ENCODE data around the gene GPR42.
"Not testable (repeated sequence)": the region's sequence is repeated elsewhere in the genome, so short reads cannot be mapped to it uniquely, and the experiment has no call there.

Gene GPR42

DNA sequence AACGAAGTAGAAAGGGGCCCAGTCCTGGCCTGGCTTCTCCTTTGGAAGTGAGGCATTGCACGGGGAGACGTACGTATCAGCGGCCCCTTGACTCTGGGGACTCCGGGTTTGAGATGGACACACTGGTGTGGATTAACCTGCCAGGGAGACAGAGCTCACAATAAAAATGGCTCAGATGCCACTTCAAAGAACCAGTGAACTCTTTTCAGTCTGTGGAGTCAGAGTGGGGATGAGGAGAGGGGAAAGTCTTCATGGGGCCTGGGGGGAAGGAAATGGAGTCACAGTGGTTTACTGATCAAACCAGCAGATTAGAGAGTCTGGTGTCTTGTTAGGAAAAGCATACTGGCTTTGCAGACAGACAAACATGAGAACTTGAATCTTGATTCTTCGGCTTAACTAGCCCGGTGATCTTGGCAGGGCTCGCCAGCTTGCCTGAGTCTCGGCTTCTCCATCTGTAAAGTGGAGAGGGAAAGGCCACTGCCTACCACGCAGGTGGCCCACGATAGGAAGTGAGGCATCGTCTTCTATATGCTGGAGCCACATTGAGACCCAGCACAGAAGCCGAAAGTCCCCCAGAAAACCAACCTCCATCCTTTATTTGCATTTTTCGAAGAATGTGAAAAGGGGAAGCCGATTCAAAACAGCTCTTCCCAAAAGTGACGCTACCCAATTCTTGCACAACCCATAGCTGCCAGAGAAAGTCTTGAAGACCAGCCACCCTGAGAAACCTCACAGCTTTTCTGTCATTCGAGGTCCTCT lies 23.5 kb upstream of the GPR42 start, which contains the start of gene FFAR1:
Gene FFAR1 (plus strand): TSS at position 732 of the 759 bp plus-strand sequence. CDS start 3,650 bp downstream, outside the sequence.
- no peak for DNase-seq

DNA sequence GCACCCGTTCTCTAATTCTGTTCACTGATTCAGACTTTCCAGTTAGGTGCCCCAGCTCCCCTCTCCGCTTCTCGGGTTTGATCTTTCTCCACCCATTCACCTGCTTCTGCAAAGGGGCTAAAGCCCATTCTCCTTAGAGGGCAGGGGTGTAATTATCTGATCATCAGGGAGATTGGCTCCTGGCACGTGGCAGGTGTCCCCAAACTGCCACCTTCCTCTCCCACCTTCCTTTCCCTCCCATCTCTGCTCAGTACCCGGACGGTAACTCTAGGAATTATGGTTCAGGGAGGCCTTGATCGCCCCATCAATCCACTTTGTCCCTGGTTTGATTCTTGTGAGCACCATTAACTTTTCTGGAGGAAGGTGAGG lies 23.0 kb upstream of the GPR42 start:
- DNase-seq = no peak

DNA sequence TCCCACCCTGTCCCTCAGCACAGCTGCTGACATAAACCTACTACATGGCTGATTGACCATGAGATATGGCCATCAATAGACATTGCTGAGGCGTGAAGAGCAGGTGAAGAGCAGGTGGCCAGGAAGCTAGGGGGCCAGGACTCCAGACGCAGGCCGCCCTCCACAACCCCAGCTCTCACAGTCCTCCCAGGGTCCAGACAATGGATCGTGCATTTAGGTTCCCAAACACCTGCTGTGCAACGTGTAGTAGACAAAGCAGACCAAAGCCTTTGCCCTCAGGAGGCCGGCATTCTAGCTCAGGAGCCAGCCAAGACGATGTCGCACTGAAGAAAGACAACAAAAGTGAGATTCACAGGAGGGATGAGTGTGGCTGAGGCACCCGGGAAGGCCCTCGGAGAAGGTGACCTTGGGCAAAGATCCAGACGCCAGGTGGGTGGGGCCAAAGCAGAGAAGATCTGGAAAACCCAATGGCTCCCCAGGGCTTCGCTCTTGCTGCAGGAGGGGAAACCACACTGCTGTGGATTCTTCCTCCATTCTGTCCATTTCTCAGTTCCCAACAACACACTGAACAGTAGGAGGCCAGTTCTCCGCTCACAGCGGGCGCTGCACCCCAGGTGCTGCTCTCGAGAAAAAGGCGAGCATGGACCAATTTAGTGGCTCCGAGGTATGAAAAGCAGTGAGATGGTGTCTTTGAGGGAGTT lies 21.8 kb upstream of the GPR42 start:
- no peak for DNase-seq

DNA sequence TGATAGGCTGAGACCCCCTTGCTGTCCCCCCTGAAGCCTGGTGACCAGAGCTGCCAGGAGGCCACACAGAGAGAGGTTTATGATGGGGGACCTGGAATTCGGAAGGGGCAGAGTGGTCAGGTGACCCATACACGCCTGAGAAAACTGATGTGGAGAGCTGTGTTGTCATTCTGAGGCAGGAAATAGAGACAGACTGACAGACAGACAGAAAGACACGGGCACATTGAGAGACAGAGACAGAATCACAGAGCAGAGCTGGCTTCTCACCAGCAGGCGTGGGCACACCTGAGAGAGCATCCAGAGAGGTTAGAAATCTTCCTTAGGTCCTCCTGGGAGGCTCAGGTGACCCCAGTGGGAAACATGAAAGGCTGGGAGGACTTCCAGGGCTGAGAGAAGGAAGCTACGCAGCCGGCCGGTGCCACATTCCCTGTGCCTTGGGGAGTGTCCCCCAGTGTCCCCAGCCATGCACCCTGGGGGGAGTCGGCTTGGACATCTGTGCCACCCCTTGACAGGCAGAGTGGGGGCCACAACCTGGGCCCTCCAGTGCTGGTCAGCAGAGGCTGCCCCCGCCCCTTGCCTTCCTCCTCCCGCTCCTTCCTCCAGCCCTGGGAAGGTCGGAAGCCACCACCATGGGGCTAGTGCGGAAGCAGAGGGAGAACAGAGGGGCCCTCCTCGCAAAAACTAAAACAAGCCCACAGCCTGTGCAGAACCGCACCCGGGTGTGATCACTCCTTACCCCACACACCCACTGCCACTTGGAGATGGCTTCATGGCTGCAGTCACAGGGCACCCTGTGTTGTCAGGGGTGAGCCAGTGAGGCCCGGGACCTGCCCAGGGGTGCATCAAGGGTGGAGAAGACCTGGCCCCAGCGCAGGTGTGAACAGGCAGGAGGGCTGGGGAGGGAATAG lies 21.0 kb upstream of the GPR42 start:
- no peak for DNase-seq

- no peak for DNase-seq
Observed at GRCh38 chr19:35350591-35350990, 20.3 kb upstream of the GPR42 start.

- no peak for DNase-seq
Observed at GRCh38 chr19:35351411-35352176, 19.3 kb upstream of the GPR42 start.

GRCh38 chr19:35352177-35352447 lies 18.8 kb upstream of the GPR42 start:
- DNase-seq = no peak

- DNase-seq = no peak
Observed at GRCh38 chr19:35352448-35353304, 18.2 kb upstream of the GPR42 start.

- no peak for DNase-seq
Observed at GRCh38 chr19:35353635-35354034, 17.2 kb upstream of the GPR42 start.

- no peak for DNase-seq
Observed at GRCh38 chr19:35354898-35355297, 16.0 kb upstream of the GPR42 start.

DNA sequence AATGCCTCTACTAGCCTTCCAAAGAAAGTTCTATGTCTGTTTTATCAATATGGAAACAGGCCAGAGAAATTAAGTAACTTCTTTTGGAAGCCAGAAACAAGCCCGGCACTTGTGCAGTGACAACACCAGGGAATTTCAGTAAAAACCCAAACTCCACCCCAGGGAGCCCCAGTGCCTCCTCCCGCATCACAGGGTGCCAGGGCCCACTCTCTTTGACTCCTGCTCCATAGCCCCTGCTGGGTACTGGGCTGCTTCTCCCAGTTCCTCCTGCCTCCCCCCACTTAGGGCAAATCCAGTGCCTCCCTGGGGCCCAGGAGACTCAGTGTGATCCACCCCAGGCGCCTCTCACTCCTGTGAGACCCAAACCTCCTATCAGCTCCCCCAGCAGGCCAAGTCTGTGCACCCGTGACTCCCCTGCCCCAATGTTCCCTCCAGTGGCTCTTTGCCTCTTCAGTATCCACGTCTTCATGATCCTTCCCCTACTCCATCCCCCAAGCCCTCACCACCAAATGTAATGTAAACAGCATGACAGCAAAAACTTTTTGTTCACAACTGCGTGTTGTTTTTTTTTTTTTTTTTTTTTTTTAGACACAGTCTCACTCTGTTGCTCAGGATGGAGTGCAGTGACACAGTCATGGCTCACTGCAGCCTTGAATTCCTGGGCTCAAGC lies 14.9 kb upstream of the GPR42 start:
- DNase-seq = no peak

GRCh38 chr19:35357867-35358573 lies 12.8 kb upstream of the GPR42 start, which contains the start of gene FFAR3:
TSS of gene FFAR3 (plus strand) at chr19:35358460. CDS start at chr19:35358891, 431 bp downstream.
- no peak for DNase-seq

DNA sequence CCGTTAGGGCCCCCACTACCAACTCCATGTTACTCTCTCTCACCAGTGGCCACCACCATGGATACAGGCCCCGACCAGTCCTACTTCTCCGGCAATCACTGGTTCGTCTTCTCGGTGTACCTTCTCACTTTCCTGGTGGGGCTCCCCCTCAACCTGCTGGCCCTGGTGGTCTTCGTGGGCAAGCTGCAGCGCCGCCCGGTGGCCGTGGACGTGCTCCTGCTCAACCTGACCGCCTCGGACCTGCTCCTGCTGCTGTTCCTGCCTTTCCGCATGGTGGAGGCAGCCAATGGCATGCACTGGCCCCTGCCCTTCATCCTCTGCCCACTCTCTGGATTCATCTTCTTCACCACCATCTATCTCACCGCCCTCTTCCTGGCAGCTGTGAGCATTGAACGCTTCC lies 12.0 kb upstream of the GPR42 start:
- not testable (repeated sequence) for DNase-seq

DNA sequence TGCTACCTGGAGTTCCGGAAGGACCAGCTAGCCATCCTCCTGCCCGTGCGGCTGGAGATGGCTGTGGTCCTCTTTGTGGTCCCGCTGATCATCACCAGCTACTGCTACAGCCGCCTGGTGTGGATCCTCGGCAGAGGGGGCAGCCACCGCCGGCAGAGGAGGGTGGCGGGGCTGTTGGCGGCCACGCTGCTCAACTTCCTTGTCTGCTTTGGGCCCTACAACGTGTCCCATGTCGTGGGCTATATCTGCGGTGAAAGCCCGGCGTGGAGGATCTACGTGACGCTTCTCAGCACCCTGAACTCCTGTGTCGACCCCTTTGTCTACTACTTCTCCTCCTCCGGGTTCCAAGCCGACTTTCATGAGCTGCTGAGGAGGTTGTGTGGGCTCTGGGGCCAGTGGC lies 11.5 kb upstream of the GPR42 start:
- not testable (repeated sequence) for DNase-seq

GRCh38 chr19:35360081-35360480 lies 10.8 kb upstream of the GPR42 start:
- DNase-seq = not testable (repeated sequence)

- no peak for DNase-seq
Observed at GRCh38 chr19:35360880-35361420, 9.9 kb upstream of the GPR42 start.

- no peak for DNase-seq
Observed at GRCh38 chr19:35362261-35363000, 8.4 kb upstream of the GPR42 start.

DNA sequence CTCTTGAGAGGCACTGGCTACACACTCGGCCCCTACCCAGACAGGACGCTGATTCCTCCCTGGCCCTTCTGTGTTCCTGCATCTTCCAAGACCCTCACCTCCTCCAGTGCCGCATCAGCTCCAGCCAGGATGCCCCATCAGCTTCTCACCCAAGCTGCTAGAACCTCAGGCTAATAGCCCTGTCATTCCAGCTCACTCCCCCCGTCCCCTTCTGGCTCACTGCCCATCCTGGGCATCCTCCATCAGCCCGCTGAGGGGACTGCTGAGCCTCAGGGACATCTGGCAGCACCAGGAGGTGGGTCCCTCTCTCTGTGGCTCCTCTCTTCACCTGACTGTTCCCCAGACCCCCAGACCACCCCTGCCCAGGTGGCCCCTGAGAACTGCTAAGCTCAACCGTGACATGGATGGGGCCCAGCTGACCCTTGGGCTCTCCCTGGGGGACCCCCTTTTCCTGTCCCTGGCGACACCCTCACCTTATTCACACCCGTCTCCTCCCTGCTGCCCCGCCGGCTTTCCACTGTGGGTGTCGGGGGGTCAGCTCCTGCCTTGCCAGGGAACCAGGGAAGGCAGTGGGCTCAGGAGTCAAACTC lies 7.8 kb upstream of the GPR42 start:
- DNase-seq = no peak
